Spleen (tissue), 7 donors: Measurements from ENCODE around the gene UCHL1.

Experiments
- CTCF ChIP-seq, 11 experiments: fragments of 200-600 bp in 7 of 11; fragments of 450-650 bp in 4 of 11; sonication (generic) in 4 of 11; IDR thresholded peaks in 8 of 11; conservative IDR thresholded peaks in 3 of 11; 1 replicate in 7 of 11; 2 replicates in 4 of 11; pipeline versions ENCODE4 v1.4.0 to v1.8.0; 2016 to 2021; ENCODE audit warnings: antibody characterized with exemption in 11 of 11, inconsistent platforms in 4 of 11, mild to moderate bottlenecking in 1 of 11
- POLR2A ChIP-seq, 3 donors: fragments of 450-650 bp; IDR thresholded peaks; one replicate each; pipeline ENCODE4 v1.5.1; 2017; ENCODE audit warnings: antibody characterized with exemption in 3 of 3, mild to moderate bottlenecking in 1 of 3
- POLR2AphosphoS5 ChIP-seq, 3 donors: sonication (generic); formaldehyde crosslinking; IDR thresholded peaks; one replicate each; pipeline ENCODE4 v1.5.1; 2017; ENCODE audit warnings: antibody characterized with exemption in 3 of 3
- donor health status: DM: no; HTN: no; CAD: no; lungs with moderate emphysema.
- donor health status: DM: no; HTN: no; CAD: no.
- donor health status: DM: no; HTN: no; CAD: no.

GRCh38 chr4:41304221-41304620 lies 47.5 kb downstream of the UCHL1 start:
- TF ChIP-seq POLR2A (IDR thresholded peaks at IDR 0.05) (no peak), CTCF (IDR thresholded peaks at IDR 0.05 in 8 of 11, conservative IDR thresholded peaks at IDR 0.05 in 3 of 11) (no peak), POLR2AphosphoS5 (IDR thresholded peaks at IDR 0.05) (no peak)
